Lower lobe of right lung (tissue), 2 donors: ENCODE measurements around the gene SPHK2. TPM values are rescaled to one million over a fixed set of nuclear protein-coding genes. Genes with fewer than 3 reads are reported as not detected.

Experiments used
- ATAC-seq, 2 donors: fragments of 200-7000 bp; cut with Tn5 transposase; one replicate each; pipeline ENCODE4 v1.9.1; 2020 to 2022; ENCODE audit warnings: mild to moderate bottlenecking in 2 of 2, moderate library complexity in 2 of 2
- DNase-seq: peaks from one replicate; pipeline ENCODE4 v3.0.0-alpha.2; 2020
- H3K27ac ChIP-seq: fragments of 200-600 bp; one replicate; pipeline ENCODE4 v1.8.0; 2022
- H3K27me3 ChIP-seq: fragments of 200-600 bp; one replicate; pipeline ENCODE4 v1.8.0; 2022; ENCODE audit warnings: low read depth
- H3K36me3 ChIP-seq: fragments of 200-600 bp; one replicate; pipeline ENCODE4 v1.8.0; 2022; ENCODE audit warnings: mild to moderate bottlenecking
- H3K4me1 ChIP-seq: fragments of 200-600 bp; one replicate; pipeline ENCODE4 v1.8.0; 2022
- H3K4me3 ChIP-seq: fragments of 200-600 bp; one replicate; pipeline ENCODE4 v1.8.0; 2022; ENCODE audit warnings: mild to moderate bottlenecking
- H3K9me3 ChIP-seq: fragments of 200-600 bp; one replicate; pipeline ENCODE4 v1.8.0; 2022
- CTCF ChIP-seq: fragments of 200-600 bp; IDR thresholded peaks from one replicate; pipeline ENCODE4 v1.8.0; 2022; ENCODE audit warnings: antibody characterized with exemption, mild to moderate bottlenecking
- intact Hi-C: fragments of 100-400 bp; cut with DNase I; formaldehyde crosslinking; loops from one replicate; pipeline ENCODE4 v1.11.0; 2022
- total RNA-seq: library from RNA; stranded (reverse); fragmentation: NEBNext Ultra II Directional; extraction: Animal tissue kit (Norgen Biotek cat#: 25700); gene quantifications from one replicate; pipeline ENCODE4 v1.2.1, GENCODE V29; 2021
- donor health status: DM: no; HTN: yes; CAD: no; lungs with severe emphysema.

The SPHK2 gene
- total RNA-seq, 1 donor from 2014 or later, result 23.8 TPM

DNA sequence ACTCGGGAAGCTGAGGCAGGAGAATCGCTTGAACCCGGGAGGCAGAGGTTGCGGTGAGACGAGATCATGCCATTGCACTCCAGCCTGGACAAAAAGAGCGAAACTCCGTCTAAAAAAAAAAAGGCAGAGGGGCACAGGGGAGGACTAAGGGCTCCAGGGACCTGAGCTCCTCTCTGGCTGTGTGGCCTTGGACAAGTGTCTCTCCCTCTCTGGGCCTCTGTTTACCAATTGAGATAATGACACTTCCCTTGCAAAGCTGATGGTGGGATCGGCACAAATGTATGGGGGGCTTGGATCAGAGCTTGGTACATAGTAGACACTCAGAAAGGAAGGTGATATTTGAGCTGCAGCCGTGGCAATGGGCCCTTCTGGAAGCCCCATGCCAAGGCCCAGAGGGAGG lies 24.1 kb upstream of the SPHK2 start:
- intact Hi-C loops, result no loop called here
- Histone ChIP-seq H3K4me1 (no peaks in the 10 kb centered on the region), H3K9me3 (no peaks in the 10 kb centered on the region), H3K27me3 (no peaks in the 10 kb centered on the region), H3K4me3 (no peak overlapping the region), H3K36me3 (no peaks in the 10 kb centered on the region), H3K27ac (no peak overlapping the region)
- no peak for TF ChIP-seq CTCF
- DNase-seq (no peak), ATAC-seq (no peak)

DNA sequence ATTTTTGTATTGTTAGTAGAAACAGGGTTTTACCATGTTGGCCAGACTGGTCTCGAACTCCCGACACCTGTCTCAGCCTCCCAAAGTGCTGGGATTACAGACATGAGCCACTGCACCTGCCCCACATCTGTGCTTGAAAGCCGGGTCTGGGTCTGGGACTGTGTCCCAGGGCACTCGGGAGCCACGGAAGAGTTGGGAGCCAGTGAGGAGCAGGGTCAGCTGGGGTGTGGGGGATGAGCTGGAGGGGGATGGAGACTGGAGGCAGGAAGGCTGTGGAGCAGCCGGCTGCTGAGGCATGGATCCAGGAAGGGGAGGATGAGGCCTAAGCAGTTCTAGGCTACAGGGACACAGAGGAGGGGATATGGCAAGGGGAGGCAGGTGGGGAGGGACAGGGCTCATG lies 23.5 kb upstream of the SPHK2 start:
- Histone ChIP-seq H3K27ac (no peak overlapping the region), H3K36me3 (no peaks in the 10 kb centered on the region), H3K27me3 (no peaks in the 10 kb centered on the region), H3K4me1 (no peaks in the 10 kb centered on the region), H3K9me3 (no peaks in the 10 kb centered on the region), H3K4me3 (no peak overlapping the region)
- no peak for TF ChIP-seq CTCF
- ATAC-seq (no peak), DNase-seq (no peak)
- intact Hi-C loops, result no loop called here

GRCh38 chr19:48596237-48596636 lies 23.1 kb upstream of the SPHK2 start:
- DNase-seq (no peak), ATAC-seq (no peak)
- Histone ChIP-seq H3K36me3 (no peaks in the 10 kb centered on the region), H3K27me3 (no peaks in the 10 kb centered on the region), H3K9me3 (no peaks in the 10 kb centered on the region), H3K27ac (no peak overlapping the region), H3K4me1 (no peaks in the 10 kb centered on the region), H3K4me3 (no peak overlapping the region)
- intact Hi-C loops, result no loop called here
- TF ChIP-seq CTCF, result no peak

- H3K27me3 ChIP-seq, result no peaks in the 10 kb centered on the region
- no peak for TF ChIP-seq CTCF
- DNase-seq (no peak), ATAC-seq (peak in 1 of 2 donors; percentile 9)
- H3K4me1 ChIP-seq, result no peaks in the 10 kb centered on the region
- no peak overlapping the region for H3K4me3 ChIP-seq
- no peaks in the 10 kb centered on the region for H3K9me3 ChIP-seq
- no peak overlapping the region for H3K27ac ChIP-seq
- H3K36me3 ChIP-seq, result no peaks in the 10 kb centered on the region
- intact Hi-C loops, result no loop called here
Measured at GRCh38 chr19:48596679-48597465, 22.4 kb upstream of the SPHK2 start.

DNA sequence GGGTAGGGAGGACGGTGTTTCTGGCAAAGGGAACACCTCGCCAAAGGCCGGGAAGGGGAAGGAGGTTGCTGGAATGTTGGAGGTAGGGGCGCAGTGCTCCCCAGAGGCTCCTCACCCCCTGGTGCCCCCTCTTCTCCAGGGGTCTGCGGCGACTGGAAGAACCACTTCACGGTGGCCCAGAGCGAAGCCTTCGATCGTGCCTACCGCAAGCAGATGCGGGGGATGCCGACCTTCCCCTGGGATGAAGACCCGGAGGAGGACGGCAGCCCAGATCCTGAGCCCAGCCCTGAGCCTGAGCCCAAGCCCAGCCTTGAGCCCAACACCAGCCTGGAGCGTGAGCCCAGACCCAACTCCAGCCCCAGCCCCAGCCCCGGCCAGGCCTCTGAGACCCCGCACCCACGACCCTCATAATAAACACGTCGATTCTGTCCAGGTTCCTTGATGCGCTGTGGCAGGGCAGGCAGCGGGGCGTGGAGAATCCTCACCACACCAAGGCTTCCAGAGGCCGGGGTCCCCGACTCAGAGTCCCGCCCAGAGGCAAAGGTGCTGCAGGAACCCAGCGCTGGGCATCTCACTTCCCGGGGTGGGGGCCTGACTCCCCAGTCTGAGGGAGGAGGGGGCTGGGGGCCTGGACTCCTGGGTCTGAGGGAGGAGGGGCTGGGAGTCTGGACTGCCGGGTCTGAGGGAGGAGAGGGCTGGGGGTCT lies 20.2 kb upstream of the SPHK2 start:
- DNase-seq, result no peak
- H3K4me3 ChIP-seq, result no peak overlapping the region
- intact Hi-C loops, result no loop called here

More for the DNA sequence above, 20.2 kb upstream of the SPHK2 start:
- no peak overlapping the region for H3K27ac ChIP-seq
- no peaks in the 10 kb centered on the region for H3K4me1 ChIP-seq
- TF ChIP-seq CTCF, result no peak
- H3K9me3 ChIP-seq, result no peaks in the 10 kb centered on the region
- no peak for ATAC-seq
- H3K27me3 ChIP-seq, result no peaks in the 10 kb centered on the region
- no peaks in the 10 kb centered on the region for H3K36me3 ChIP-seq
